K562 (cell line): ENCODE measurements around the gene B3GALT4. TPM values are rescaled to one million over a fixed set of nuclear protein-coding genes. Genes with fewer than 3 reads are reported as not detected.

Experiments used
- ATF1 ChIP-seq, 2 experiments: fragments of 450-650 bp in 1 of 2; IDR thresholded peaks; 2 replicates each; pipeline ENCODE4 v1.6.1; 2016; ENCODE audit warnings: missing compliant biosample characterization in 1 of 2, missing genetic modification characterization in 1 of 2
- BHLHE40 ChIP-seq: IDR thresholded peaks from 2 replicates; pipeline ENCODE4 v1.6.1; 2011; ENCODE audit warnings: low read length, improper control_type of control experiment
- EP400 ChIP-seq: fragments of 450-650 bp; IDR thresholded peaks from 2 replicates; pipeline ENCODE4 v1.6.1; 2017; ENCODE audit warnings: antibody characterized with exemption, mild to moderate bottlenecking, moderate library complexity
- ETV5 ChIP-seq: sonication (generic); formaldehyde crosslinking; IDR thresholded peaks from 2 replicates; pipeline ENCODE4 v1.4.0; 2020; ENCODE audit warnings: low read depth, mild to moderate bottlenecking, missing genetic modification reagents
- HMGN3 ChIP-seq: IDR thresholded peaks from 2 replicates; pipeline ENCODE4 v1.6.1; 2011; ENCODE audit warnings: borderline replicate concordance, low read depth, mild to moderate bottlenecking, mixed read lengths, low read length; ENCODE audit not compliant: insufficient read length; ENCODE audit errors: extremely low read depth
- HOMEZ ChIP-seq: fragments of 250-450 bp; sonication (Bioruptor Pico); IDR thresholded peaks from 2 replicates; pipeline ENCODE4 v1.4.0; 2020; ENCODE audit warnings: mild to moderate bottlenecking, moderate library complexity
- ILK ChIP-seq: fragments of 450-650 bp; IDR thresholded peaks from 2 replicates; pipeline ENCODE4 v1.6.1; 2016; ENCODE audit warnings: missing genetic modification characterization, low read depth, mild to moderate bottlenecking, missing compliant biosample characterization, moderate library complexity, borderline replicate concordance
- NFIC ChIP-seq: fragments of 450-650 bp; IDR thresholded peaks from 2 replicates; pipeline ENCODE4 v1.6.1; 2017; ENCODE audit warnings: mild to moderate bottlenecking, inconsistent platforms
- PHB ChIP-seq: fragments of 250-450 bp; sonication (Bioruptor Pico); IDR thresholded peaks from 2 replicates; pipeline ENCODE4 v1.5.0; 2021
- PRPF4 ChIP-seq: fragments of 200-400 bp; formaldehyde crosslinking; IDR thresholded peaks from one replicate; pipeline ENCODE4 v1.6.1; 2017; ENCODE audit warnings: low read length, low read depth, mild to moderate bottlenecking; ENCODE audit not compliant: insufficient read depth, poor library complexity, severe bottlenecking
- SMAD4 ChIP-seq: fragments of 250-450 bp; sonication (Bioruptor Pico); conservative IDR thresholded peaks from 2 replicates; pipeline ENCODE4 v1.8.0; 2021; ENCODE audit warnings: inconsistent platforms, mild to moderate bottlenecking, moderate library complexity
- SP1 ChIP-seq: sonication (generic); formaldehyde crosslinking; IDR thresholded peaks from 2 replicates; pipeline ENCODE4 v1.8.1; 2022; ENCODE audit warnings: mild to moderate bottlenecking, missing genetic modification reagents
- TAF9B ChIP-seq: fragments of 450-650 bp; IDR thresholded peaks from 2 replicates; pipeline ENCODE4 v1.6.1; 2018; ENCODE audit warnings: mild to moderate bottlenecking; ENCODE audit not compliant: partially characterized antibody
- TEAD2 ChIP-seq: fragments of 450-650 bp; IDR thresholded peaks from 2 replicates; pipeline ENCODE4 v1.6.1; 2016; ENCODE audit warnings: missing genetic modification characterization, control low read depth, missing compliant biosample characterization
- THRAP3 ChIP-seq: fragments of 450-650 bp; IDR thresholded peaks from 2 replicates; pipeline ENCODE4 v1.6.1; 2016; ENCODE audit warnings: mild to moderate bottlenecking, inconsistent platforms, borderline replicate concordance
- ZKSCAN8 ChIP-seq: fragments of 200-800 bp; sonication (Bioruptor generic); IDR thresholded peaks from 2 replicates; pipeline ENCODE4 v1.6.1; 2016; ENCODE audit warnings: missing genetic modification characterization, missing compliant biosample characterization
- ZNF609 ChIP-seq: sonication (generic); formaldehyde crosslinking; IDR thresholded peaks from 2 replicates; pipeline ENCODE4 v1.8.1; 2023; ENCODE audit warnings: missing genetic modification reagents, mild to moderate bottlenecking, borderline replicate concordance
- polyA plus RNA-seq, 8 experiments: library from polyadenylated mRNA; depleted of rRNA in 4 of 8; stranded (reverse) in 5 of 8; unstranded in 3 of 8; fragments of >200 nt; fragmentation: Nextera tagmentation in 2 of 8; fragmentation: Illumina TruSeq in 1 of 8; extraction: Ambion mirVana in 2 of 8; extraction: Trizol in 1 of 8; gene quantifications; 2 replicates each; pipeline versions ENCODE4 v1.2.1 to v1.2.3, GENCODE V29; 2011 to 2014; ENCODE audit warnings: inconsistent platforms in 1 of 8, missing spikeins in 1 of 8
- total RNA-seq, 7 experiments: library from RNA; depleted of rRNA in 6 of 7; stranded (reverse); fragments of >200 nt in 6 of 7; fragmentation: Illumina TruSeq in 2 of 7; extraction: Trizol in 2 of 7; gene quantifications; 2 replicates each; pipeline versions ENCODE4 v1.2.1 to v1.2.3, GENCODE V29; 2011 to 2021; ENCODE audit warnings: low replicate concordance in 1 of 7
- TF ChIP-seq, protein P1 (sequence below): fragments of 200-800 bp; sonication (Bioruptor generic); IDR thresholded peaks from 2 replicates; pipeline ENCODE4 v1.6.1; 2017; ENCODE audit warnings: missing genetic modification characterization, missing compliant biosample characterization

Gene B3GALT4
- total and polyA plus RNA-seq, 9 of the 15 experiments (the other 6 are each of a cell fraction or from before 2014, with no cell fraction given) = 0.11 to 1.3 (median 0.53) TPM; not detected in 1

DNA sequence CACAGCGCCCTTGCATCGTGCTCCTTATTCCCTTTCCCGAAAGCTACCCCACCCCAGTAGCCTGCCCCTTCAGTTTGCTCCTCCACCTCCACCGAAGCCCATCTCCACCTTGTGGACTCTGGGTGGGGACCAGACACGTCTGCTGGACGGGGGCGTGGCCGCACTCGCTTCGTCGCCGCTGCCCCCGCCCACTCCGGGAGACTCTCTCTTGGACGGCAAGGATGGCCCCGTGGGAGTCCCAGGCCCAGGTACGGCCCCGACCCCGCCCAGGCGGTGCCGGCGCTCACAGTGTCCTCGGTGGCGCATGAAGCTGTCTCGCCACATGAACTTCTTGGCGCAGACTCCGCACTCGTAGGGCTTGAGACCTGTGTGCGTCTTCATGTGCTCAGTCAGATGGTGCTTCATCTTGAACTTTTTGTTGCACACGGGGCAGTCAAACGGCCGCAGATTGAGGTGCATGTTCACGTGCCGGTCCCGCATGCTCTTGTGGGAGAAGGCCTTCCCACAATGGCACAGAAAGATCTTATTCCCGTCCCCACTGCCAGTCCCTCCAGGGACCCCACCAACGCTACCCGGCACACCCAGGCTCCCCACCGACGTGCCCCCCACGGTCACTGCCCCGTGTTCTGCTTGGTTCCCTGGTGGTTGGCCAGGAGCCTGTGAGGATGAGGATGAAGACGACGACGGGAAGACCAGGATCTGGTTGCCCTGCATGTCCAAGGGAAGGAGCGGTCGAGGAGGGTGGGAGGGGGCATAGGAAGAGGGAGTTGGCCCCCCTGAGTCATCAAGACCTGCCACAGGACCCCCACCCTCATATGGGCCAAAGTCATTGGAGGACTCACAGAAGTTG is 38.2 kb downstream of the B3GALT4 start (continued):
- TF ChIP-seq EP400 (peak; percentile 25; the same call in 1 of the 2 replicates), TAF9B (no peak), SMAD4 (CRISPR knock-in tag) (peak; percentile 58), HMGN3 (peak; percentile 57), ZKSCAN8 (CRISPR knock-in tag) (no peak), ZNF609 (CRISPR knock-in tag) (no peak), NFIC (peak; percentile 31; the same call in 1 of the 2 replicates), PHB (CRISPR knock-in tag) (no peak), SP1 (CRISPR knock-in tag) (peak; percentile 87), ILK (tag) (no peak), THRAP3 (no peak), TEAD2 (no peak), HOMEZ (CRISPR knock-in tag) (no peak), ATF1 (CRISPR knock-in tag; IDR thresholded peaks at IDR 0.05) (no peak), ATF1 (tag; IDR thresholded peaks at IDR 0.05) (peak; percentile 84), PRPF4 (no peak), ETV5 (0 out of 2 replicates have a peak, but pooled peaks have one; percentile 30), BHLHE40 (peak; percentile 65; the same call in 1 of the 2 replicates)
- TF ChIP-seq, protein P1, sequence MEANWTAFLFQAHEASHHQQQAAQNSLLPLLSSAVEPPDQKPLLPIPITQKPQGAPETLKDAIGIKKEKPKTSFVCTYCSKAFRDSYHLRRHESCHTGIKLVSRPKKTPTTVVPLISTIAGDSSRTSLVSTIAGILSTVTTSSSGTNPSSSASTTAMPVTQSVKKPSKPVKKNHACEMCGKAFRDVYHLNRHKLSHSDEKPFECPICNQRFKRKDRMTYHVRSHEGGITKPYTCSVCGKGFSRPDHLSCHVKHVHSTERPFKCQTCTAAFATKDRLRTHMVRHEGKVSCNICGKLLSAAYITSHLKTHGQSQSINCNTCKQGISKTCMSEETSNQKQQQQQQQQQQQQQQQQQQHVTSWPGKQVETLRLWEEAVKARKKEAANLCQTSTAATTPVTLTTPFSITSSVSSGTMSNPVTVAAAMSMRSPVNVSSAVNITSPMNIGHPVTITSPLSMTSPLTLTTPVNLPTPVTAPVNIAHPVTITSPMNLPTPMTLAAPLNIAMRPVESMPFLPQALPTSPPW = 0 out of 2 replicates have a peak, but pooled peaks have one; percentile 8
